SU-DHL-6 (cell line): Measurements from ENCODE around the gene ITPR2.

Source experiments
- CTCF ChIP-seq: fragments of 200-600 bp; sonication (generic); IDR thresholded peaks from one replicate; pipeline ENCODE4 v1.5.1; 2017; ENCODE audit warnings: antibody characterized with exemption, mild to moderate bottlenecking, low read length, moderate library complexity; ENCODE audit not compliant: insufficient read depth, poor library complexity, severe bottlenecking
- EZH2phosphoT487 ChIP-seq: fragments of 200-600 bp; sonication (generic), shearing (Covaris generic); conservative IDR thresholded peaks from 2 replicates; pipeline ENCODE4 v1.6.1; 2018; ENCODE audit warnings: mild to moderate bottlenecking, antibody characterized with exemption, low read length, moderate library complexity, mixed read lengths

- TF ChIP-seq CTCF (no peak), EZH2phosphoT487 (no peak)
Measured at GRCh38 chr12:26871985-26872384, 39.0 kb upstream of the ITPR2 start.
